WTC11 (cell line): ENCODE results near the gene JOSD1. TPM values are rescaled to one million over a fixed set of nuclear protein-coding genes. Genes with fewer than 3 reads are reported as not detected.

Experiments
- ATAC-seq: fragments of 200-7000 bp; cut with Tn5 transposase; 2 replicates; pipeline ENCODE4 v1.10.0; 2021; ENCODE audit warnings: mild to moderate bottlenecking, moderate library complexity
- CTCF ChIA-PET: fragments of 300-600 bp; sonication (Branson Sonifier 250); formaldehyde crosslinking; loops from one replicate; lab custom pipeline; 2021; ENCODE audit warnings: antibody characterized with exemption; lab: Charles Lee
- POLR2A ChIA-PET: fragments of 350-600 bp; sonication (Branson Sonifier 250); formaldehyde crosslinking; loops from one replicate; lab custom pipeline; 2021; ENCODE audit warnings: antibody characterized with exemption; lab: Charles Lee
- DNase-seq: peaks from one replicate; pipeline ENCODE4 v3.0.0; 2021; ENCODE audit warnings: low spot score
- H3K27ac Mint-ChIP-seq: 2 replicates; pipeline ENCODE4 v1.8.0; 2021; ENCODE audit warnings: mixed read lengths
- H3K27me3 Mint-ChIP-seq: 2 replicates; pipeline ENCODE4 v1.8.0; 2021; ENCODE audit warnings: low read depth, mild to moderate bottlenecking, moderate library complexity, mixed read lengths
- H3K36me3 Mint-ChIP-seq: 2 replicates; pipeline ENCODE4 v1.8.0; 2021; ENCODE audit warnings: mixed read lengths
- H3K4me1 Mint-ChIP-seq: 2 replicates; pipeline ENCODE4 v1.8.0; 2022; ENCODE audit warnings: mixed read lengths
- H3K4me3 Mint-ChIP-seq: 2 replicates; pipeline ENCODE4 v1.8.0; 2021; ENCODE audit warnings: mild to moderate bottlenecking, moderate library complexity, mixed read lengths
- H3K9me3 Mint-ChIP-seq: 2 replicates; pipeline ENCODE4 v1.8.0; 2021; ENCODE audit warnings: mixed read lengths
- ATF1 ChIP-seq: sonication (generic); formaldehyde crosslinking; IDR thresholded peaks from 2 replicates; pipeline ENCODE4 v1.8.1; 2023; ENCODE audit warnings: mild to moderate bottlenecking, moderate library complexity, missing genetic modification reagents
- CREM ChIP-seq: sonication (generic); formaldehyde crosslinking; IDR thresholded peaks from 2 replicates; pipeline ENCODE4 v1.8.1; 2022; ENCODE audit warnings: mild to moderate bottlenecking, missing genetic modification reagents, moderate library complexity
- ETV6 ChIP-seq: sonication (generic); formaldehyde crosslinking; IDR thresholded peaks from 2 replicates; pipeline ENCODE4 v1.8.1; 2022; ENCODE audit warnings: mild to moderate bottlenecking, missing genetic modification reagents
- FOXP1 ChIP-seq: sonication (generic); formaldehyde crosslinking; IDR thresholded peaks from 2 replicates; pipeline ENCODE4 v1.8.0; 2022; ENCODE audit warnings: missing genetic modification reagents, mild to moderate bottlenecking, moderate library complexity, borderline replicate concordance
- GRHL2 ChIP-seq: fragments of 250-450 bp; sonication (Bioruptor Pico); IDR thresholded peaks from 2 replicates; pipeline ENCODE4 v1.8.0; 2022; ENCODE audit warnings: mild to moderate bottlenecking, moderate library complexity; ENCODE audit not compliant: insufficient replicate concordance, severe bottlenecking
- GTF2I ChIP-seq: fragments of 250-450 bp; sonication (Bioruptor Pico); conservative IDR thresholded peaks from 2 replicates; pipeline ENCODE4 v1.4.0; 2021; ENCODE audit warnings: mild to moderate bottlenecking
- MXD4 ChIP-seq: fragments of 250-450 bp; sonication (Bioruptor Pico); IDR thresholded peaks from 2 replicates; pipeline ENCODE4 v1.8.0; 2021; ENCODE audit warnings: mild to moderate bottlenecking, moderate library complexity, borderline replicate concordance
- MYBL2 ChIP-seq: sonication (generic); formaldehyde crosslinking; IDR thresholded peaks from 2 replicates; pipeline ENCODE4 v1.8.1; 2023; ENCODE audit warnings: mild to moderate bottlenecking, moderate library complexity, missing genetic modification reagents
- NFYB ChIP-seq: sonication (generic); formaldehyde crosslinking; conservative IDR thresholded peaks from 2 replicates; pipeline ENCODE4 v1.8.0; 2022; ENCODE audit warnings: low read depth, missing genetic modification reagents
- OVOL2 ChIP-seq: fragments of 250-450 bp; sonication (Bioruptor Pico); IDR thresholded peaks from 2 replicates; pipeline ENCODE4 v1.9.0; 2021; ENCODE audit warnings: mild to moderate bottlenecking, borderline replicate concordance
- SP1 ChIP-seq: sonication (generic); formaldehyde crosslinking; conservative IDR thresholded peaks from 2 replicates; pipeline ENCODE4 v1.8.1; 2022; ENCODE audit warnings: missing genetic modification reagents
- ZNF121 ChIP-seq: sonication (generic); formaldehyde crosslinking; IDR thresholded peaks from 2 replicates; pipeline ENCODE4 v1.8.0; 2023; ENCODE audit warnings: missing genetic modification reagents
- ZNF416 ChIP-seq: fragments of 250-450 bp; sonication (Bioruptor Pico); IDR thresholded peaks from 2 replicates; pipeline ENCODE4 v1.9.0; 2021; ENCODE audit warnings: mild to moderate bottlenecking, inconsistent platforms
- total RNA-seq: library from RNA; stranded (reverse); gene quantifications from 3 replicates; pipeline ENCODE4 v1.2.3, GENCODE V29; 2021
- TF ChIP-seq, protein P1 (sequence below): sonication (generic); formaldehyde crosslinking; IDR thresholded peaks from 2 replicates; pipeline ENCODE4 v1.8.0; 2022; ENCODE audit warnings: mild to moderate bottlenecking, missing genetic modification reagents
- TF ChIP-seq, protein P2 (sequence below): fragments of 200-600 bp; IDR thresholded peaks from 2 replicates; pipeline ENCODE4 v1.8.0; 2022; ENCODE audit warnings: antibody characterized with exemption
- TF ChIP-seq, protein P3 (sequence below): sonication (generic); formaldehyde crosslinking; IDR thresholded peaks from 2 replicates; pipeline ENCODE4 v1.8.1; 2022; ENCODE audit warnings: low read depth, missing genetic modification reagents, borderline replicate concordance
- TF ChIP-seq, protein P4 (sequence below): fragments of 250-450 bp; sonication (Bioruptor Pico); IDR thresholded peaks from 2 replicates; pipeline ENCODE4 v1.9.0; 2021; ENCODE audit warnings: mild to moderate bottlenecking

The JOSD1 gene
- total RNA-seq, 1 experiment from 2014 or later = 24.5 TPM

DNA sequence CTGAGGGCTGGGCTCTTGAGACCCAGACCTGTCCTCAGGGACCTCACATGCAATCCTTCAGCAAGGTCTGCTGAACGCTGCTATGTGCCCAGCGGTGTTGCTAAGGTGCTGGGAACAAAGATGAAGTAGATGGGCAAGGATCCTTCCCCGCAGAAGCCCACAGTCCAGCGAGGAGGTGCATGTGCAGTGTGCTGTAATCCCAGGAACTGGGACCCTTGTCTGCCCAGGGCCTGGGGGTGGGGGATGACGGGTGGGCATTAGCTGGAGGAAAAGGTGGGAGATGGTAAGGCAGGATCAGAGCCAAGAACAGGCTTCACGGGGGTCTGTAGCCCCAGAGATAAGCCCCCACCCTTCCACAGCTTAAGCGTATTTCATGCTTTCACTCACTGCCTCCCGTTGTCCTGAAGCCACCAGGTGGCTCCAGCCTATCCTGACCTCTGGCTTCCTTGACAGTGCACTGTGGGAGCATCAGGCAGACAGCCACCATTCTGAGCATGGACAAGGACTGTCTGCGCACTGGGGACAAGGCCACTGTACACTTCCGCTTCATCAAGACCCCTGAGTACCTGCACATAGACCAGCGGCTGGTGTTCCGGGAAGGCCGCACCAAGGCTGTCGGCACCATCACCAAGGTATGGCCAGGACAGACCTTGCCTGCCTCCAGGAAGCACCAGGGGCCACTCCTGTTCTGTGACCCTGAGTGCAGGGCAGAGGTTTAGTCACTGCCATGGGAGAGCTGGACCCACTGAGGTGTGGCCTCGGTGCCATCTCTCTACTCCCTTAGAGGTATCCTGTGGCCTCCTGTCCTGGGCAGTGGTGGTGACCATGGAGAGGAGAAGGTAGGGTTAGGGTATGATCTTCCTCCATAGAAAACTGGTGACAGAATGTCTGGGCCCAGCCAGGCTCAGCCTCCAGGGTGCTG, 27.0 kb upstream of the JOSD1 start (continued):
- TF ChIP-seq, protein P1, sequence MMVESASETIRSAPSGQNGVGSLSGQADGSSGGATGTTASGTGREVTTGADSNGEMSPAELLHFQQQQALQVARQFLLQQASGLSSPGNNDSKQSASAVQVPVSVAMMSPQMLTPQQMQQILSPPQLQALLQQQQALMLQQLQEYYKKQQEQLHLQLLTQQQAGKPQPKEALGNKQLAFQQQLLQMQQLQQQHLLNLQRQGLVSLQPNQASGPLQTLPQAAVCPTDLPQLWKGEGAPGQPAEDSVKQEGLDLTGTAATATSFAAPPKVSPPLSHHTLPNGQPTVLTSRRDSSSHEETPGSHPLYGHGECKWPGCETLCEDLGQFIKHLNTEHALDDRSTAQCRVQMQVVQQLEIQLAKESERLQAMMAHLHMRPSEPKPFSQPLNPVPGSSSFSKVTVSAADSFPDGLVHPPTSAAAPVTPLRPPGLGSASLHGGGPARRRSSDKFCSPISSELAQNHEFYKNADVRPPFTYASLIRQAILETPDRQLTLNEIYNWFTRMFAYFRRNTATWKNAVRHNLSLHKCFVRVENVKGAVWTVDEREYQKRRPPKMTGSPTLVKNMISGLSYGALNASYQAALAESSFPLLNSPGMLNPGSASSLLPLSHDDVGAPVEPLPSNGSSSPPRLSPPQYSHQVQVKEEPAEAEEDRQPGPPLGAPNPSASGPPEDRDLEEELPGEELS = no peak
- TF ChIP-seq SP1 = no peak

GRCh38 chr22:38727123-38727522, 26.4 kb upstream of the JOSD1 start:
- Mint-ChIP-seq H3K27ac (no peak overlapping the region), H3K4me3 (no peak overlapping the region), H3K9me3 (no peaks in the 10 kb centered on the region), H3K4me1 (no peaks in the 10 kb centered on the region), H3K27me3 (no peaks in the 10 kb centered on the region), H3K36me3 (peaks cover 82% of the 10 kb centered on the region)
- POLR2A ChIA-PET = no interaction called here
- no peak for TF ChIP-seq ZNF121 (CRISPR knock-in tag)
- no peak for TF ChIP-seq ETV6 (CRISPR knock-in tag)
- TF ChIP-seq, protein P2, sequence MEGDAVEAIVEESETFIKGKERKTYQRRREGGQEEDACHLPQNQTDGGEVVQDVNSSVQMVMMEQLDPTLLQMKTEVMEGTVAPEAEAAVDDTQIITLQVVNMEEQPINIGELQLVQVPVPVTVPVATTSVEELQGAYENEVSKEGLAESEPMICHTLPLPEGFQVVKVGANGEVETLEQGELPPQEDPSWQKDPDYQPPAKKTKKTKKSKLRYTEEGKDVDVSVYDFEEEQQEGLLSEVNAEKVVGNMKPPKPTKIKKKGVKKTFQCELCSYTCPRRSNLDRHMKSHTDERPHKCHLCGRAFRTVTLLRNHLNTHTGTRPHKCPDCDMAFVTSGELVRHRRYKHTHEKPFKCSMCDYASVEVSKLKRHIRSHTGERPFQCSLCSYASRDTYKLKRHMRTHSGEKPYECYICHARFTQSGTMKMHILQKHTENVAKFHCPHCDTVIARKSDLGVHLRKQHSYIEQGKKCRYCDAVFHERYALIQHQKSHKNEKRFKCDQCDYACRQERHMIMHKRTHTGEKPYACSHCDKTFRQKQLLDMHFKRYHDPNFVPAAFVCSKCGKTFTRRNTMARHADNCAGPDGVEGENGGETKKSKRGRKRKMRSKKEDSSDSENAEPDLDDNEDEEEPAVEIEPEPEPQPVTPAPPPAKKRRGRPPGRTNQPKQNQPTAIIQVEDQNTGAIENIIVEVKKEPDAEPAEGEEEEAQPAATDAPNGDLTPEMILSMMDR = no peak
- TF ChIP-seq, protein P3, sequence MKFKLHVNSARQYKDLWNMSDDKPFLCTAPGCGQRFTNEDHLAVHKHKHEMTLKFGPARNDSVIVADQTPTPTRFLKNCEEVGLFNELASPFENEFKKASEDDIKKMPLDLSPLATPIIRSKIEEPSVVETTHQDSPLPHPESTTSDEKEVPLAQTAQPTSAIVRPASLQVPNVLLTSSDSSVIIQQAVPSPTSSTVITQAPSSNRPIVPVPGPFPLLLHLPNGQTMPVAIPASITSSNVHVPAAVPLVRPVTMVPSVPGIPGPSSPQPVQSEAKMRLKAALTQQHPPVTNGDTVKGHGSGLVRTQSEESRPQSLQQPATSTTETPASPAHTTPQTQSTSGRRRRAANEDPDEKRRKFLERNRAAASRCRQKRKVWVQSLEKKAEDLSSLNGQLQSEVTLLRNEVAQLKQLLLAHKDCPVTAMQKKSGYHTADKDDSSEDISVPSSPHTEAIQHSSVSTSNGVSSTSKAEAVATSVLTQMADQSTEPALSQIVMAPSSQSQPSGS (CRISPR knock-in tag) = no peak
- TF ChIP-seq, protein P4, sequence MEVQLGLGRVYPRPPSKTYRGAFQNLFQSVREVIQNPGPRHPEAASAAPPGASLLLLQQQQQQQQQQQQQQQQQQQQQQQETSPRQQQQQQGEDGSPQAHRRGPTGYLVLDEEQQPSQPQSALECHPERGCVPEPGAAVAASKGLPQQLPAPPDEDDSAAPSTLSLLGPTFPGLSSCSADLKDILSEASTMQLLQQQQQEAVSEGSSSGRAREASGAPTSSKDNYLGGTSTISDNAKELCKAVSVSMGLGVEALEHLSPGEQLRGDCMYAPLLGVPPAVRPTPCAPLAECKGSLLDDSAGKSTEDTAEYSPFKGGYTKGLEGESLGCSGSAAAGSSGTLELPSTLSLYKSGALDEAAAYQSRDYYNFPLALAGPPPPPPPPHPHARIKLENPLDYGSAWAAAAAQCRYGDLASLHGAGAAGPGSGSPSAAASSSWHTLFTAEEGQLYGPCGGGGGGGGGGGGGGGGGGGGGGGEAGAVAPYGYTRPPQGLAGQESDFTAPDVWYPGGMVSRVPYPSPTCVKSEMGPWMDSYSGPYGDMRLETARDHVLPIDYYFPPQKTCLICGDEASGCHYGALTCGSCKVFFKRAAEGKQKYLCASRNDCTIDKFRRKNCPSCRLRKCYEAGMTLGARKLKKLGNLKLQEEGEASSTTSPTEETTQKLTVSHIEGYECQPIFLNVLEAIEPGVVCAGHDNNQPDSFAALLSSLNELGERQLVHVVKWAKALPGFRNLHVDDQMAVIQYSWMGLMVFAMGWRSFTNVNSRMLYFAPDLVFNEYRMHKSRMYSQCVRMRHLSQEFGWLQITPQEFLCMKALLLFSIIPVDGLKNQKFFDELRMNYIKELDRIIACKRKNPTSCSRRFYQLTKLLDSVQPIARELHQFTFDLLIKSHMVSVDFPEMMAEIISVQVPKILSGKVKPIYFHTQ = no peak
- TF ChIP-seq MXD4 = no peak
- TF ChIP-seq CREM (CRISPR knock-in tag) = no peak
- TF ChIP-seq FOXP1 (CRISPR knock-in tag) = no peak
- TF ChIP-seq GTF2I = no peak
- no peak for TF ChIP-seq NFYB (CRISPR knock-in tag)
- no peak for TF ChIP-seq ZNF416 (CRISPR knock-in tag)
- TF ChIP-seq GRHL2 (CRISPR knock-in tag) = no peak
- no peak for TF ChIP-seq MYBL2 (CRISPR knock-in tag)
- TF ChIP-seq ATF1 (CRISPR knock-in tag) = no peak
- no peak for TF ChIP-seq OVOL2 (CRISPR knock-in tag)
- ATAC-seq = no peak
- DNase-seq = no peak
- CTCF ChIA-PET = no interaction called here
